HG02759 (cell line): ENCODE results near the gene NOXA1.

ENCODE experiments used
- ATAC-seq: cut with Tn5 transposase; IDR thresholded peaks from one replicate; pipeline ENCODE4 v1.9.1; 2021; ENCODE audit warnings: mild to moderate bottlenecking, moderate library complexity; ENCODE audit not compliant: unreplicated experiment

The NOXA1 gene

DNA sequence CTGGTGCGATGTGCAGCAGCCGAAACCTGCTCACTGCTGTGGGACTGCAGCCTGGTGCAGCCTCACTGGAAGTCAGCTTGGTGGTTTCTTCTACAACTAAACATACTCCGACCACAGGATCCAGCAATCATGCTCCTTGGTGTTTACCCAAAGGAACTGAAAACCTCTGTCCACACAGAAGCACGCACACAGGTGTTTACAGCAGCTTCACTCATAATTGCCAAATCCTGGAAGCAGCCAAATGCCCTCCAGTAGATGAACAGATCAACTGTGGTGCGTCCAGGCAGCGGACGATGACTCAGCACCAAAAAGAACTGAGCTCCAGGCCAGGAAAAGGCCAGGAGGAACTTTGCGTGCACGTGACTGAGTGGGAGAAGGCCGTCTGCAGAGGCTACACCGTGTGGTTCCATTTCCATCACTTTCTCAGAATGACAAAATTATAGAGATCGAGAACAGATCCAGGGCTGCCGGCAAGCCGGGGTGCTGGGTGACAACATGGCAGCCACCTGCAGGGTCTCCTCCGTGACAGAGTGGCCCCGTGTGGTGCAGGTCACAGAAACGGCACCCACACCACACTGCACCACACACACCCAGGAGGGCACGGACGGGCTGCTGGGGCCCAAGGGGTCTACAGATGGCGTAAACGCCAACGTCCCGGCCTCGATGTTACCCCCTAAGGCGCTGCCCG, 59.0 kb downstream of the NOXA1 start:
- no peak for ATAC-seq
